ENCODE results near the gene FLT1.

Gene FLT1

DNA sequence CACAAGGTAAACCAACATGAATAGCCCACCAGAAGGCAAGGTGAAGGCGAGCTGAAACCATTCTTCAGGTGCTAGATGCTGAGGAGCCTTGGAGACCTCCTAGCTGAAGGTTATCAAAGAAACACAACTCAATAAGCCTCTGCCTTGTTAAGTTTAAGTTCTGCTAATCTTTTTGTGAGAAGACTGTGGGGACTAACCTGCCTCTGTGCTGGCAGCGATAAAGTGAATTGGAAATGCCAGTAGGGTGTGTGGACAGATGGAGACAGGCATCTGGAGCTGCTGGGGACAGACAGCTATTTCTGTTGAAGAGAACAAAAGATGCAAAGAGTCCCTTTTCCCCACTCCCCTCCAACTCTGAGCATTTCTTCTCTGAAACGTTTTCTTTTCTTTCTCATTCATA is 33.5 kb upstream of the FLT1 start:
- Histone ChIP-seq H3K27me3 (peaks cover 0 to 54% of the 10 kb centered on the region in 2 donors), H3K36me3 (no peaks in the 10 kb centered on the region), H3K4me1 (peaks cover 0 to 28% (median 23%) of the 10 kb centered on the region in 4 donors), H3K4me3 (no peak overlapping the region), H3K27ac (no peak overlapping the region), H3K9me3 (no peaks in the 10 kb centered on the region)
- no peak for DNase-seq
- intact Hi-C loops (cut with DNase I; ENCODE audit: low total_unique reads), result no loop called here
- TF ChIP-seq, protein P1, sequence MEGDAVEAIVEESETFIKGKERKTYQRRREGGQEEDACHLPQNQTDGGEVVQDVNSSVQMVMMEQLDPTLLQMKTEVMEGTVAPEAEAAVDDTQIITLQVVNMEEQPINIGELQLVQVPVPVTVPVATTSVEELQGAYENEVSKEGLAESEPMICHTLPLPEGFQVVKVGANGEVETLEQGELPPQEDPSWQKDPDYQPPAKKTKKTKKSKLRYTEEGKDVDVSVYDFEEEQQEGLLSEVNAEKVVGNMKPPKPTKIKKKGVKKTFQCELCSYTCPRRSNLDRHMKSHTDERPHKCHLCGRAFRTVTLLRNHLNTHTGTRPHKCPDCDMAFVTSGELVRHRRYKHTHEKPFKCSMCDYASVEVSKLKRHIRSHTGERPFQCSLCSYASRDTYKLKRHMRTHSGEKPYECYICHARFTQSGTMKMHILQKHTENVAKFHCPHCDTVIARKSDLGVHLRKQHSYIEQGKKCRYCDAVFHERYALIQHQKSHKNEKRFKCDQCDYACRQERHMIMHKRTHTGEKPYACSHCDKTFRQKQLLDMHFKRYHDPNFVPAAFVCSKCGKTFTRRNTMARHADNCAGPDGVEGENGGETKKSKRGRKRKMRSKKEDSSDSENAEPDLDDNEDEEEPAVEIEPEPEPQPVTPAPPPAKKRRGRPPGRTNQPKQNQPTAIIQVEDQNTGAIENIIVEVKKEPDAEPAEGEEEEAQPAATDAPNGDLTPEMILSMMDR (IDR thresholded peaks at IDR 0.05), result no peak

- Histone ChIP-seq H3K27me3 (peaks cover 0 to 50% of the 10 kb centered on the region in 2 donors), H3K4me3 (no peak overlapping the region), H3K4me1 (peaks cover 0 to 24% (median 18%) of the 10 kb centered on the region in 4 donors), H3K27ac (no peak overlapping the region), H3K9me3 (no peaks in the 10 kb centered on the region), H3K36me3 (no peaks in the 10 kb centered on the region)
- intact Hi-C loops (cut with DNase I; ENCODE audit: low total_unique reads), result no loop called here
- TF ChIP-seq, protein P1 (IDR thresholded peaks at IDR 0.05), result no peak
- DNase-seq, result peak in 1 of 2 donors; percentile 38
Observed at GRCh38 chr13:28527629-28528028, 32.7 kb upstream of the FLT1 start.

- DNase-seq, result no peak
- intact Hi-C loops (cut with DNase I; ENCODE audit: low total_unique reads), result no loop called here
- no peak overlapping the region for H3K27ac ChIP-seq
- TF ChIP-seq, protein P1 (IDR thresholded peaks at IDR 0.05), result no peak
- no peaks in the 10 kb centered on the region for H3K9me3 ChIP-seq
- H3K27me3 ChIP-seq, result peaks cover 0 to 43% of the 10 kb centered on the region in 2 donors
- H3K4me1 ChIP-seq, result peaks cover 0 to 16% (median 11%) of the 10 kb centered on the region in 4 donors
- H3K36me3 ChIP-seq, result no peaks in the 10 kb centered on the region
- no peak overlapping the region for H3K4me3 ChIP-seq
Observed at GRCh38 chr13:28526876-28527275, 31.9 kb upstream of the FLT1 start.

DNA sequence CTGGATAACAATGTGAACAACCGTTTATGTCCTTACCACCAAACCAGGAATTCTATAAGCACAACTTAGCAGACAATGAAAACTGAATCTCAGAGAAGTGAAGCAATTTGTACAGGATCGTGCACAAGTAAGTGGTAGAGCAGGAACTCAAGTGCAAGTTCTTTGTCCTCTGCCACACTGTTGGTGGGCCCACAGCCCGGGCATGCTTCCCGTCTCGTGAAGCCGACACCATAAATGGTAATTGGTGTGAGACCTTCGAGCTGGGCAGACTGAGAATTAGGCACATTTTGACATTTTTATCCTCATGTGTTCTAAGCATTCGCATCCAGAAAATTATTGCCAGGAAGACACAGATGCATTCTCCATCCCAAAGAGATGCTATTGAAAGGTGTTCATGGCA is 27.9 kb upstream of the FLT1 start:
- Histone ChIP-seq H3K27me3 (peaks cover 0 to 13% of the 10 kb centered on the region in 2 donors), H3K9me3 (no peaks in the 10 kb centered on the region), H3K36me3 (no peaks in the 10 kb centered on the region), H3K27ac (no peak overlapping the region), H3K4me3 (no peak overlapping the region), H3K4me1 (peaks cover 0 to 5% (median 0%) of the 10 kb centered on the region in 4 donors)
- DNase-seq, result no peak
- TF ChIP-seq, protein P1 (IDR thresholded peaks at IDR 0.05), result no peak
- intact Hi-C loops (cut with DNase I; ENCODE audit: low total_unique reads), result no loop called here

GRCh38 chr13:28513745-28514144 is 18.8 kb upstream of the FLT1 start:
- H3K4me1 ChIP-seq, result no peaks in the 10 kb centered on the region
- peaks cover 0 to 5% of the 10 kb centered on the region in 2 donors for H3K27me3 ChIP-seq
- H3K9me3 ChIP-seq, result no peaks in the 10 kb centered on the region
- intact Hi-C loops (cut with DNase I; ENCODE audit: low total_unique reads), result no loop called here
- H3K36me3 ChIP-seq, result no peaks in the 10 kb centered on the region
- no peak overlapping the region for H3K4me3 ChIP-seq
- TF ChIP-seq, protein P1 (IDR thresholded peaks at IDR 0.05), result no peak
- DNase-seq, result no peak
- H3K27ac ChIP-seq, result no peak overlapping the region

GRCh38 chr13:28510542-28510941 is 15.6 kb upstream of the FLT1 start:
- no peak overlapping the region for H3K4me3 ChIP-seq
- intact Hi-C loops (cut with DNase I; ENCODE audit: low total_unique reads), result no loop called here

More at GRCh38 chr13:28510542-28510941, 15.6 kb upstream of the FLT1 start:
- DNase-seq, result no peak
- H3K4me1 ChIP-seq, result no peaks in the 10 kb centered on the region
- H3K27ac ChIP-seq, result no peak overlapping the region
- peaks cover 0 to 5% of the 10 kb centered on the region in 2 donors for H3K27me3 ChIP-seq
- H3K9me3 ChIP-seq, result no peaks in the 10 kb centered on the region
- H3K36me3 ChIP-seq, result no peaks in the 10 kb centered on the region
- TF ChIP-seq, protein P1 (IDR thresholded peaks at IDR 0.05), result no peak

Data from tibial artery (tissue), 4 donors.